Right lobe of liver (tissue), 6 donors: Measurements from ENCODE around the gene MTMR12. TPM values are rescaled to one million over a fixed set of nuclear protein-coding genes. Genes with fewer than 3 reads are reported as not detected.

ENCODE experiments used
- ATAC-seq, 4 donors: fragments of 200-7000 bp; cut with Tn5 transposase; one replicate each; pipeline ENCODE4 v1.9.1; 2020; ENCODE audit warnings: mild to moderate bottlenecking in 4 of 4, moderate library complexity in 4 of 4
- DNase-seq, 3 donors: peaks; one replicate each; pipeline ENCODE4 v3.0.0-alpha.2; 2020
- H3K27ac ChIP-seq, 3 donors: fragments of 200-600 bp; one replicate each; pipeline ENCODE4 v1.8.0; 2022
- H3K27me3 ChIP-seq, 2 donors: fragments of 200-600 bp; one replicate each; pipeline ENCODE4 v1.8.0; 2022
- H3K36me3 ChIP-seq, 4 donors: fragments of 200-600 bp; sonication (generic) in 1 of 4; one replicate each; pipeline versions ENCODE4 v1.5.1 to v1.8.0; 2017 to 2022; ENCODE audit warnings: control low read depth in 1 of 4
- H3K4me1 ChIP-seq, 4 donors: fragments of 200-600 bp; sonication (generic) in 1 of 4; one replicate each; pipeline versions ENCODE4 v1.5.1 to v1.8.0; 2017 to 2022; ENCODE audit warnings: control low read depth in 1 of 4
- H3K4me3 ChIP-seq, 3 donors: fragments of 200-600 bp; one replicate each; pipeline ENCODE4 v1.8.0; 2022
- H3K9me3 ChIP-seq, 4 donors: fragments of 200-600 bp; sonication (generic) in 1 of 4; one replicate each; pipeline versions ENCODE4 v1.5.1 to v1.8.0; 2017 to 2022; ENCODE audit warnings: control low read depth in 1 of 4
- CTCF ChIP-seq, 4 donors: fragments of 200-600 bp in 3 of 4; fragments of 450-650 bp in 1 of 4; IDR thresholded peaks; one replicate each; pipeline versions ENCODE4 v1.5.1 to v1.8.0; 2016 to 2022; ENCODE audit warnings: antibody characterized with exemption in 4 of 4, mild to moderate bottlenecking in 2 of 4
- POLR2A ChIP-seq: fragments of 450-650 bp; IDR thresholded peaks from one replicate; pipeline ENCODE4 v1.6.1; 2017; ENCODE audit warnings: antibody characterized with exemption, mild to moderate bottlenecking
- WGBS: methylation state at CpG from one replicate; pipeline ENCODE4 v1.1.6; 2018; ENCODE audit warnings: low coverage, low lambda C conversion rate; ENCODE audit not compliant: insufficient coverage; ENCODE audit errors: missing lambda C conversion rate; 5-methylcytosine and 5-hydroxymethylcytosine counted together
- intact Hi-C, 2 donors: fragments of 100-400 bp; cut with DNase I; formaldehyde crosslinking; loops; one replicate each; pipeline versions ENCODE4 v1.11.2 to v1.14.1; 2022
- total RNA-seq, 6 experiments: library from RNA; depleted of rRNA in 2 of 6; stranded (reverse); fragments of >200 nt in 2 of 6; fragmentation: NEBNext Ultra II Directional in 3 of 6; extraction: Animal tissue kit (Norgen Biotek cat#: 25700) in 3 of 6; gene quantifications; one replicate each; pipeline versions ENCODE4 v1.1.0 to v1.2.4, GENCODE V29; 2016 to 2023
- donor health status: DM: no; HTN: yes; CAD: no.
- donor health status: DM: no; HTN: no; CAD: no.
- donor health status: DM: no; HTN: no; CAD: no.
- donor health status: DM: no; HTN: yes; CAD: no.
- donor health status: DM: no; HTN: yes; CAD: no.

The MTMR12 gene
- total RNA-seq, 6 experiments from 2014 or later: 14.9 to 22.9 (median 16.3) TPM

DNA sequence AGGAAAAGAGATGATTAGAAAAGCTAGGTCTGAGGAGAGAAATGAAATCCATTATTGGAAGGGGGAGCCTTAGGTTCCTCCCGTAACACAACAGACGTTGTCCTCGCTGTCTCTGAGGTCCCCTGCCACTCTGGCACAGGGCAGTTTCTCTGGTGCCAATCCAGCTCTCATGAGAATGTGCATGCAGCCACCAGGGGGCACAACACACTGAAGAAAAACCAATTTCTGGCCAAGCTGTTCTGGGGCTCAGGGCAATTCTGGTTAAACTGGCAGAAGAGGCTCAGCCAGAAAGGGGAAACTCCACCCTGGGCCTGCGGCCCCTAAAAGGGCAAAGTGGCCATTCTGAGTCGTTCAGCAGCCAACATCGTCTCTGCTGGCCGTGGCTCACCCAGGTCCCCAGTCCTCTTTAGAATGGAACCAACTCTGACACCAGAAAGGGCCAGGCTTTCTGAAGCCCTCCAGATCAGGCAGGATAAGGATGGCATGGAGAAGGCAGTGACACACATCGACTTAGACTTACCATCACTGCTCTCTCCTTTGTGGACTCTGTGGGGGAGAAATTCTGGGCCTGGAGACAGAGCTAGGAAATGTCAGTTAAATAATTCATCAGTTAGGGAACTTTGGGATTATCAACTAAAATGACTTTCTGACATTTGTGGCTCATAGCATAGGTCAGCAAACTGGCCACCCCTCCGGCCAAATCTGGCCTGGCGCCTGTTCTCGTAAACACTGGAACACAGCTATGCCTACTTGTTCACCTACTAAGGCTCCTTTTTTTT lies 80.1 kb downstream of the MTMR12 start:
- H3K27me3 ChIP-seq: no peaks in the 10 kb centered on the region
- H3K4me3 ChIP-seq: peak overlapping the region in 1 of 3 donors; percentile 5
- peaks cover 0 to 44% (median 22%) of the 10 kb centered on the region in 4 donors for H3K4me1 ChIP-seq
- DNase-seq (peak; percentile 79 to 87 (median 80)), ATAC-seq (peak; percentile 67 to 78 (median 71))
- intact Hi-C loops: loop anchor here (10.0 kb wide), 1 partner anchor 92 kb away; no protein-coding TSS in a partner anchor
- no peaks in the 10 kb centered on the region for H3K9me3 ChIP-seq
- H3K27ac ChIP-seq: peak overlapping the region; percentile 69 to 86 (median 82)
- TF ChIP-seq CTCF (IDR thresholded peaks at IDR 0.05) (peak; percentile 79 to 93 (median 88)), POLR2A (peak; percentile 4)
- WGBS: 14% methylated on average over 9 of the region's 11 CpGs
- H3K36me3 ChIP-seq: peaks cover 0 to 8% (median 0%) of the 10 kb centered on the region in 4 donors

DNA sequence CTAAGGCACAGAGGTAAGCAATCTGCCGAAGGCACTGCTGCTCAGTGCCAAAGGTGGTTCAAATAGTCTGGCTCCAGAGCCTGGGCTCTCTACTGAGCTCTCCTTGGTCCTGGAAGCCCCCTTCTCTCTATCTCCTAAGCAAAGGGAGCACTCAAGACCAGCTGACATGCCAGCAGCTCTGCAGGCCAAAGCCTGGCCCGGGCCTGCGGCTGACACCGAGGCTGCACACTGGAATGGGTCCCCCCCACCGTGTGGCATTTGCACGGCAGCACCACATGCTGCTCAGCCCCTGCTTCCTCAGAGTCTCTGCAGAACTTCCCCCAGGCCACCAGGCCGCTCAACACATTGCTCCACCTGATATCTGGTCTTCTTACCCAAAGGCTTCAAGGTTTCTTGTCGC lies 80.8 kb downstream of the MTMR12 start:
- H3K4me1 ChIP-seq: peaks cover 0 to 44% (median 22%) of the 10 kb centered on the region in 4 donors
- H3K9me3 ChIP-seq: no peaks in the 10 kb centered on the region
- peaks cover 0 to 8% (median 0%) of the 10 kb centered on the region in 4 donors for H3K36me3 ChIP-seq
- TF ChIP-seq CTCF (IDR thresholded peaks at IDR 0.05): no peak
- TF ChIP-seq POLR2A: no peak
- no peaks in the 10 kb centered on the region for H3K27me3 ChIP-seq
- ATAC-seq (no peak), DNase-seq (peak in 1 of 3 donors; percentile 31)
- peak overlapping the region; percentile 69 to 86 (median 82) for H3K27ac ChIP-seq
- intact Hi-C loops: loop anchor here (10.0 kb wide), 1 partner anchor 93 kb away; no protein-coding TSS in a partner anchor
- 17% methylated on average over 5 of the region's 8 CpGs for WGBS
- H3K4me3 ChIP-seq: no peak overlapping the region

DNA sequence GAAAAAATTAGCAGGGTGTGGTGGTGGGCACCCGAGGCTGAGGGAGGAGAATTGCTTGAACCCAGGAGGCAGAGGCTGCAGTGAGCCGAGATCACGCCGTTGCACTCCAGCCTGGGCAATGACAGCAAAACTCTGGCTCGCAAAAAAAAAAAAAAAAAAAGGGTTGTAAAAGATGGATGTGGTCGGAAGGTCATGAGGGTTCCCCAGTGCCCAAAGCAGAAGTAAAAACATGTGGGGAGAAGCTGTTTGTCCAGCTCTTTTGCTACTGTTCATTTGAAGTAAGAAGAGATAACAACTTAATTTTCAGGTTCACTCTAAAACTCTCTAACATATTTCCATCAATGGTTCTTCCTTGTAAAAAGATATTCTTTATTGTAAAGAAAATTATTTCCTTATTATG lies 81.5 kb downstream of the MTMR12 start:
- Histone ChIP-seq H3K27me3 (no peaks in the 10 kb centered on the region), H3K4me3 (no peak overlapping the region), H3K9me3 (no peaks in the 10 kb centered on the region), H3K4me1 (peaks cover 0 to 44% (median 25%) of the 10 kb centered on the region in 4 donors), H3K27ac (peak overlapping the region in 2 of 3 donors; percentile 82 to 86), H3K36me3 (peaks cover 0 to 8% (median 0%) of the 10 kb centered on the region in 4 donors)
- 66% methylated on average over 6 of the region's 6 CpGs for WGBS
- DNase-seq (peak in 1 of 3 donors; percentile 3), ATAC-seq (no peak)
- TF ChIP-seq CTCF (IDR thresholded peaks at IDR 0.05) (no peak), POLR2A (no peak)
- intact Hi-C loops: loop anchor here (10.0 kb wide), 1 partner anchor 94 kb away; no protein-coding TSS in a partner anchor

DNA sequence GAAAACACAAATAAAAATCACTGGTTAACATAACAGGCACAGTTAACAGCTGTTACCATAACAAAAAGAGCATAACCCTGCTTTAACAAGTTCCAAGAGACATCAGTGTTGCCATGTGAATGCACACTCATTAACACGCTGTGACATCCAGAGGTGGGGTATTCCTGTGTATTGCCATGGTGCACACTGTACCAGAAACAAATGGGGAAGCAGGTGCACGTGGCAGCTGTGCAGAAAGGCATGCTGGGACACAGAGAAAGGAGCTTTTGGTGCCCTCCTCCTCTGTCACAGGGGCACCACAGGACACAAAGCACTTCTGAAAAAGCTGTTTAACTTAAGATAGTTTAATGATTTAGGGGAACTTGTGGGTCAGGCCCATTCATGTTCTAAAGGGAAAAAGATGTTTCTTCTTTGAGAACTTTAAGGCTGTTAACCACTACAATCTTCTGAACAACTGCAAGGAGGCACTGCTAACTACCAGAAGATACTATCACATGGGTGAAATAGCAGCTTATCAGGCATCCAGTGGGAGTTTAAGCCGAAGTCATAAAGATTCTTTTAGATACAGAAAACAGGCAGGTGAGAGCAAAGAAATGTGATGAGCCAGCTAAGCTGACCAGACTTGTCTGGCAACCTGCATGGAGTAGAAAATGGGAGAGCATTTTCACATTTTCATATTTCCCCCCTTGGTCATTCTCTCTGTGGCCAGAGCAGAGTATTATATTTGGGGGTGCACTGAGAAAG lies 82.2 kb downstream of the MTMR12 start:
- TF ChIP-seq CTCF (IDR thresholded peaks at IDR 0.05) (no peak), POLR2A (no peak)
- 63% methylated on average over 3 of the region's 3 CpGs for WGBS
- Histone ChIP-seq H3K9me3 (no peaks in the 10 kb centered on the region), H3K27me3 (no peaks in the 10 kb centered on the region), H3K4me3 (no peak overlapping the region), H3K27ac (peak overlapping the region in 1 of 3 donors; percentile 45), H3K36me3 (peaks cover 0 to 8% (median 0%) of the 10 kb centered on the region in 4 donors), H3K4me1 (peaks cover 0 to 49% (median 25%) of the 10 kb centered on the region in 4 donors)
- intact Hi-C loops: loop anchor here (10.0 kb wide), 1 partner anchor 94 kb away; no protein-coding TSS in a partner anchor
- no peak for ATAC-seq
- DNase-seq: peak in 1 of 3 donors; percentile 14
